HG03469 (cell line): ENCODE results near the gene APPBP2.
A peak's percentile ranks its signal among the peaks of the same experiment; 100 is the strongest.
"Not testable (repeated sequence)": the region's sequence is repeated elsewhere in the genome, so short reads cannot be mapped to it uniquely, and the experiment has no call there.

ENCODE experiments used
- ATAC-seq: cut with Tn5 transposase; IDR thresholded peaks from one replicate; pipeline ENCODE4 v1.9.1; 2021; ENCODE audit warnings: mild to moderate bottlenecking, moderate library complexity, moderate number of reproducible peaks; ENCODE audit not compliant: unreplicated experiment

Gene APPBP2, protein sequence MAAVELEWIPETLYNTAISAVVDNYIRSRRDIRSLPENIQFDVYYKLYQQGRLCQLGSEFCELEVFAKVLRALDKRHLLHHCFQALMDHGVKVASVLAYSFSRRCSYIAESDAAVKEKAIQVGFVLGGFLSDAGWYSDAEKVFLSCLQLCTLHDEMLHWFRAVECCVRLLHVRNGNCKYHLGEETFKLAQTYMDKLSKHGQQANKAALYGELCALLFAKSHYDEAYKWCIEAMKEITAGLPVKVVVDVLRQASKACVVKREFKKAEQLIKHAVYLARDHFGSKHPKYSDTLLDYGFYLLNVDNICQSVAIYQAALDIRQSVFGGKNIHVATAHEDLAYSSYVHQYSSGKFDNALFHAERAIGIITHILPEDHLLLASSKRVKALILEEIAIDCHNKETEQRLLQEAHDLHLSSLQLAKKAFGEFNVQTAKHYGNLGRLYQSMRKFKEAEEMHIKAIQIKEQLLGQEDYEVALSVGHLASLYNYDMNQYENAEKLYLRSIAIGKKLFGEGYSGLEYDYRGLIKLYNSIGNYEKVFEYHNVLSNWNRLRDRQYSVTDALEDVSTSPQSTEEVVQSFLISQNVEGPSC

GRCh38 chr17:60525685-60526514 is at the start of gene APPBP2:
Gene APPBP2 (minus strand): TSS chr17:60526242. CDS start chr17:60525931, 311 bp downstream.
- peak; percentile 72 for ATAC-seq

DNA sequence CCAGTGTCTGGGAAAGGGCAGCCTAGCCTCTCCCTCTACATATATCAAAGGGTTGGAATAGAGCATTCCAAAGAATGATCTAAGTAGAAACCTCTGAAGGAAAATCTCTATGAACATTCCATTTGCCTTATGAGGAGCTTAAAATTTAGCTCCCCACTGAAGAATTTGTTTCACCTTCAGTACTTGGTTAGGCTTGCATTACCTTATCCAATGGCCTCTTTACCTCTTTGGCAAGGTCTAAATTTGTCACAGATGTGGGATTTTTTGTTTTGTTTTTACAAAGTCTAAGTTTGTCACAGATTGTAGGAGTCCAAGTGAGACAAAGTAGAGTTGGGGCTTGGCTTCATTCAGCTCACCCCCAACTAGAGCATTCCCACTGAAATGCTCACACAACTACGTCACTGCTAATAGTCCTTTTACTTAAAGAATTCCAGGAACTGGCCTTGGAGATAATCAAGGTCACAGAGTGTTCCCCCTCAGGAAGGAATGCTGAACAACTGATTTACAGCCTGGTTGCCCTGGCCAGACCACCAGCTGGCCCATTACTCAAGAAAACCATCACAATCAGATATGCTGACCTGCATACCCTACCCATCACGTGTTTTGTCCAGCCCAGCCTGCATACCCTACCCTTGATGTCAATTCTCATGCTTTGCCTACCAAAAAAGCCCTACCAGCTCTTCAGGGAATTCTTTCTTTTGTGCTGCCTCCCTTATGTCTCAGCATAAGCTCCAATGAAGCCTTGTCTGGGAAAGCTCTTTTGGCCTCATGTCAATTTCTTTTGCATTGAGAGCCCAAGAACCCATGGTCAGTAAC is 47.4 kb upstream of the APPBP2 start:
- no peak for ATAC-seq

- ATAC-seq, result no peak
These were observed 39.2 kb upstream of the APPBP2 start for GRCh38 chr17:60565233-60565632.

GRCh38 chr17:60563743-60564142 is 37.7 kb upstream of the APPBP2 start:
- ATAC-seq, result no peak

DNA sequence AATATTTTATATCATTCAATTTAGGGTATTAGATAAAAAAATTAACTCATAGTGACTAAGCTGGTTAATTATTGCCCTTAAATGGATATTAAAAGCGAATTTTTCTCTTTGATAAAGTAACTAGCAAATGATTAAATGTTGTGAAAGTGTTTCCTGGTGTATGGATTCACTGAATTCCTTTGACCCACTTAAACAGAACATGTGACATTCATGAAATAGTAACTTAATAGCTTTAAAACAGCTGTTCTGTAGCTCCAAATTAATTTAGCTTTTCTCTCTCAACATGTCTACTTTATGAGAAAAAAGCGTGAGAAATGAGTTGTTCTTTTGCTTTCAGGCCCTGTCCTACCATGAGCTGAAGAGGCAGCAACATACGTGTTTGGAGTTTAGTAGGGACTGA is 36.4 kb upstream of the APPBP2 start:
- ATAC-seq, result no peak

DNA sequence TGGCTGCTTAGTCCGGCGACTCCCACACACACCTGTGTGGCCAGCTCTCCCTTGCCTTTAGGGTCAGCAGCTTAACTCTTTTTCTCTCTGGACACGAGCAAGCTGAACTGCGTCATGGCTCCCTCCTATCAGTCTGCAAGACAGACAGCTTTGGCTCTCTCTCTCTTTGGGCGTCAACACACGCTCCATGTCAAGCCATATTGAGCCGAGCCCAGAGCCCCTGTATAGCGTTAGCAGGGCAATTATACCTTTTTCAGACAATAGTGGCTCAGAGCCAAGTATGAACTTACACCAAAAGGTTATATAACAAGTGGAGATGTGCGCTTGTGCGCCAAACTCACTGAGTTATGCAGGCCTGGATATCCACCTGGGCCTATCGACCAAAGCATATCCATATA is 34.8 kb upstream of the APPBP2 start:
- ATAC-seq, result no peak

DNA sequence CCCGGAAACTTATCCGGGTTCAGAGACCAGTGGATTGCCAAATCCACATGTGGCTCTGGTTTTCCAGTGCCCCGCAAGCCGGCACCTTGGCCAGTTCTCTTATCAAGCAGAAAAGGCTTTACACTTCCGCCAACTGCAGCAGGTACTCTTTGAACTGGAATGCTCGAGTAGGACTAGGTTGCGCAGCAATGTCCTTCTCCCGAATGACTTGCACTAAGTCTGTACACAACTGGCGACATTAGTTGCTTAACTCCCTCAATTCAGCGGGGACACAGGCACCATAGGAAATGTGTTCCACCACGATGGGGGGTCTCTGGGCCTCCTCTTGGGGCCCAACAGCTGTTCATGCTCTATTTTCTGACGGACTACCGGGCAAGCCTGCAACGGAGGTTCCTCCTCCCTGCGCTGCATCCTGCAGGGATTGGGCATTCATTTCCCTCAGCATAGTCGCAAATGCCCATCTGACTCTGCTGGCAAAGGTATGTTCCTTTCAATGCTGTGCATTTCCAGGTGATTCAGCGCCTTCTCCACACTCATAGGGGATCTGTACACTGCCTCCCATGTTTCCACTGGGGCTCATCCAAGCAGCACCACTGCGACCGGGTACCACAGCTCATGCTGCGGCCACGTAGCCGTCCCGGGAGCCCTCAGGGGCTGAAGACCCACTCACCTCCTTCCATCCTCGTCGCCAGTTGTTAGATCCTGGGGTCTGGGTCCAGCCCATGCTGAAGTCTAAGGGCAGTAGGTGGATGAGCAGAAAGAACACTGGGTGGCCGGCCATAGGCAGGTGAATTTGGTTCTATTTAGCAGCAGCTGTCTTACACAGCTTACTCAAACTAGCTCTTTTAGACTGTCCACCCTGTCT is 34.2 kb upstream of the APPBP2 start:
- no peak for ATAC-seq

- ATAC-seq, result no peak
These were observed 33.6 kb upstream of the APPBP2 start for GRCh38 chr17:60559659-60559994.

DNA sequence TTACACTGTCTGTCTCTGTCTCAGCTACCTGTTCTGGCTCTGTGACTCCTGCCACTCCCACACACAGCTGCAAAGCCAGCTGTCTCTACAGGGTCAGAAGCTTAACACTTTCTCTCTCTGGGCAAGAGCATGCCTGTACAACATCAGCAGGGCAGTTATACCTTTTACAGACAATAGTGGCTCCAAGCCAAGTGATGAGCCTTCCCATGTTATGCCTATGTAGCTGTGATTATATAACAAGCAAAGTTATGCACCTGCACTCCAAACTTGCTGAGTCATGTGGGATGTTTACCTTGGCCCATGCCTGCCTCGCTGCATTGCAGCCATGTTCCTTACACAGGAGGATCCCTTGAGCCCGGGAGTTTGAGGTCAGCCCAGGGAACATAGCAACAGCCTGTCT is 31.8 kb upstream of the APPBP2 start:
- no peak for ATAC-seq

- ATAC-seq, result no peak
These were observed 29.7 kb upstream of the APPBP2 start for GRCh38 chr17:60555786-60556185.

- ATAC-seq, result no peak
These were observed 28.3 kb upstream of the APPBP2 start for GRCh38 chr17:60554377-60554788.

GRCh38 chr17:60552255-60552654 is 26.2 kb upstream of the APPBP2 start:
- not testable (repeated sequence) for ATAC-seq

GRCh38 chr17:60548990-60549389 is 22.9 kb upstream of the APPBP2 start:
- ATAC-seq, result no peak

- ATAC-seq, result no peak
These were observed 19.6 kb upstream of the APPBP2 start for GRCh38 chr17:60545465-60546191.

GRCh38 chr17:60542071-60542470 is 16.0 kb upstream of the APPBP2 start:
- ATAC-seq, result no peak

DNA sequence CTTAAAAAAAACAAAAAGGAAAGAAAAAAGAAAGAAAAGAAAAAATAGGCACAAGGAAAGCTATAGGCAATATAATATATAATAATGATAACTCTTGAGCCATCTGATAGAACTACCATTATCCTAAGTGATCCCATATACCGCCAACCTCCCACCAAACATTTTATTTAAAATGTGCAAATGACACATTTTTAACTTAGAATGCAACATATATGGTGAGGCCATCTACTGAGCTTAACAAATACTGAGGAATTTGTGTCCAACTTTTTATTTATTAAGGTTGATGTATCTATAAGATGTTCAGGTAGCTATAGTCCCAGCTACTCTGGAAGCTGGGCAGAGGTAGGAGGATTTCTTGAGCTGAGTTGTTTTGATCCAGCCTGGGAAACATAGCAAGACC is 14.4 kb upstream of the APPBP2 start:
- no peak for ATAC-seq

- ATAC-seq, result no peak
These were observed 13.8 kb upstream of the APPBP2 start for GRCh38 chr17:60539807-60540206.

DNA sequence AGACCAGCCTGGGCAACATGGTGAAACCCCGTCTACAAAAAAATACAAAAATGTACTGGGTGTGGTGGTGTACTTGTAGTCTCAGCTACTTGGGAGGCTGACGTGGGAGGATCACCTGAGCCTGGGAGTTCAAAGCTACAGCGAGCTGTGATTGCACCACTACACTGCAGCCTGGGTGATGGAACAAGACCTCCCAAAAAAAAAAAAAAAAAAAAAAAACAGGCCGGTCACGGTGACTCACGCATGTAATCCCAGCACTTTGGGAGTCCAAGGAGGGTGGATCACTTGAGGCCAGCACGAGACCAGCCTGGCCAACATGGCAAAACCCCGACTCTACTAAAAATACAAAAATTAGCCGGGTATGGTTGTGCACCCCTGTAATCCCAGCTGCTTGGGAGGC is 12.7 kb upstream of the APPBP2 start:
- no peak for ATAC-seq
